Cerebellar nuclear complex (tissue), 1 donor: ENCODE data around the gene ASB8.
"Not testable (repeated sequence)": the region's sequence is repeated elsewhere in the genome, so short reads cannot be mapped to it uniquely, and the experiment has no call there.

Experiments used
- DNase-seq, 2 experiments: peaks; one replicate each; lab custom pipeline; 2025; lab: John Stamatoyannopoulos, UW

Gene ASB8

GRCh38 chr12:48142818-48143674, 14.3 kb downstream of the ASB8 start:
- DNase-seq = no peak

GRCh38 chr12:48135027-48135426, 22.3 kb downstream of the ASB8 start:
- no peak for DNase-seq

- no peak for DNase-seq
Observed at GRCh38 chr12:48132826-48133225, 24.5 kb downstream of the ASB8 start.

- no peak for DNase-seq
Observed at GRCh38 chr12:48131517-48131916, 25.8 kb downstream of the ASB8 start.

GRCh38 chr12:48129376-48129775, 27.9 kb downstream of the ASB8 start:
- DNase-seq = no peak

GRCh38 chr12:48128800-48129199, 28.5 kb downstream of the ASB8 start:
- DNase-seq = no peak

GRCh38 chr12:48126953-48127630, 30.2 kb downstream of the ASB8 start:
- DNase-seq = no peak

GRCh38 chr12:48125985-48126384, 31.3 kb downstream of the ASB8 start:
- DNase-seq = no peak

GRCh38 chr12:48125542-48125941, 31.8 kb downstream of the ASB8 start:
- not testable (repeated sequence) for DNase-seq

GRCh38 chr12:48123169-48123568, 34.1 kb downstream of the ASB8 start:
- no peak for DNase-seq

GRCh38 chr12:48122065-48122834, 35.1 kb downstream of the ASB8 start:
- DNase-seq = no peak

- no peak for DNase-seq
Observed at GRCh38 chr12:48121522-48121921, 35.8 kb downstream of the ASB8 start.

- DNase-seq = no peak
Observed at GRCh38 chr12:48119834-48120195, 37.5 kb downstream of the ASB8 start.

GRCh38 chr12:48119078-48119833, 38.1 kb downstream of the ASB8 start, which contains the start of gene PFKM:
Gene PFKM (plus strand): TSS chr12:48119364. CDS start chr12:48122775, 3,411 bp downstream.
- DNase-seq = peak; percentile 81 to 94

GRCh38 chr12:48118284-48118871, 38.9 kb downstream of the ASB8 start:
- DNase-seq = no peak

GRCh38 chr12:48115957-48116356, 41.4 kb downstream of the ASB8 start:
- no peak for DNase-seq

GRCh38 chr12:48111312-48111693, 46.0 kb downstream of the ASB8 start:
- DNase-seq = not testable (repeated sequence)

GRCh38 chr12:48110691-48111311, 46.5 kb downstream of the ASB8 start:
- DNase-seq = no peak

GRCh38 chr12:48109424-48109823, 47.9 kb downstream of the ASB8 start:
- no peak for DNase-seq

GRCh38 chr12:48106681-48107613, 50.4 kb downstream of the ASB8 start:
- DNase-seq = no peak
